HG03135 (cell line): ENCODE data around the gene OR4D2.
"Not testable (repeated sequence)": the region's sequence is repeated elsewhere in the genome, so short reads cannot be mapped to it uniquely, and the experiment has no call there.

Experiments used
- ATAC-seq: cut with Tn5 transposase; IDR thresholded peaks from one replicate; pipeline ENCODE4 v1.9.1; 2021; ENCODE audit warnings: mild to moderate bottlenecking, moderate library complexity; ENCODE audit not compliant: unreplicated experiment

OR4D2 gene

GRCh38 chr17:58166682-58167081 lies at the start of gene OR4D2:
Gene OR4D2 (plus strand): TSS chr17:58166982. CDS start chr17:58169656, 2,674 bp downstream.
- no peak for ATAC-seq

GRCh38 chr17:58117382-58117781 lies 49.4 kb upstream of the OR4D2 start:
- no peak for ATAC-seq

GRCh38 chr17:58119491-58119890 lies 47.3 kb upstream of the OR4D2 start:
- no peak for ATAC-seq

DNA sequence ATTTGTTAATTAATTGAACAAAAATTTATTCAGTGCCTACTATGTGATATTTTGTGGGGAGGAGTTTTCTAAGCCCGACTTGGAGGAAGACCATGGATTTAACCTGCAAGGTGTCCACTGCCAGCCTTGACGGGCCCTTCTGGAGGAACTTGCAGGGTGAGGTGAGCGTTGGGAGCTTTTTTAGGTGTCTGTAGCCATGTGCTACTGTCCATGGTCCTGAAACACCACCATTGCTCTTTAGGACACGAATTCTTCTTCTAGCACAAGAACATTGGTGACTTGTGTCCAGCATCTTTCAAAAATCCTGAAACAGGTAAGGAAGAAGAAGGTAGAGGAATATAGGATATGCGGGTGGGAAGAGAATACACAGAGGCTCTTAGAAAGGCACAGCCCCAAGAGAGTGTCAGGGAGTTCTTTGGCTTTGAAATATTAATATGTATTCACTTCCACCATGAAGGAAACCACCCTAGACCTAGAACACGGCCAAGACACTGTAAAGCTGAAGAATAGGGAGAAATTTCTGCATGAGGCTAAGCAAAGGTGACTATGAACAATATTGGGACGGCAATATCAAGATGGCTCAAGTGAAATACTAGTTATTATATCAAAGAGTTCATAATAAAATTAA lies 46.5 kb upstream of the OR4D2 start:
- no peak for ATAC-seq

DNA sequence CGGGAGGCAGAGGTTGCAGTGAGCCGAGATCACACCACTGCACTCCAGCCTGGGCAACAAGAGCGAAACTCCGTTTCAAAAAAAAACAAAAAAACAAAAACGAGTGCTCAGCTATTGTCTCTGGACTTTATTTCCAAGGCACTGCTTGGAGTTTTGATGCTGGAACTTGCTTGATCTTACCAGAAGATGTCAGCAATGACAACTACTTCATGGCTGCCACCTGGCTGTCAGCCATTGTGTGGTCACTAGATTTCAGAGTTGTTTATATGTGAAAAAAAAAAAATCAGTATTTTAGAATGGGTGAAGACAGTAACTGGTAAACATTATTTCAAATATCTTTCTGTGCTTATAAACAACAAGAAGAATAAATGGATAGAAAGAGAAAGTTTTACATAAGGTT lies 44.9 kb upstream of the OR4D2 start:
- no peak for ATAC-seq

GRCh38 chr17:58127846-58128245 lies 38.9 kb upstream of the OR4D2 start:
- ATAC-seq, result no peak

GRCh38 chr17:58132697-58133096 lies 34.1 kb upstream of the OR4D2 start:
- not testable (repeated sequence) for ATAC-seq

GRCh38 chr17:58136669-58137279 lies 30.0 kb upstream of the OR4D2 start:
- no peak for ATAC-seq

DNA sequence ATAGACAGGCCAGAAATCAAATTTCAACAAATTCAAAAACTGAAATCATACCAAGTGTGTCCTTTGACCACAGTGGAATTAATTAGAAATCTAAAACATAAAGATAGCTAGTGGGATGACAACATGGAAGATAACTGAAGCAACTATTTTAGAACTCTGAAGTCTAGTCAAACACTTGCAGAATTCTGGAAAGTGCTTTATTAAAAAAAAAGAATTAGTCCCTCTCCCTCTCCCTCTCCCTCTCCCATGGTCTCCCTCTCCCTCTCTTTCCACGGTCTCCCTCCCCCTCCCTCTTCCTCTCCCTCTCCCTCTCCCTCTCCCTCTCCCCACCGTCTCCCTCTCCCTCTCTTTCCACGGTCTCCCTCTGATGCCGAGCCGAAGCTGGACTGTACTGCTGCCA lies 25.3 kb upstream of the OR4D2 start:
- ATAC-seq, result no peak

DNA sequence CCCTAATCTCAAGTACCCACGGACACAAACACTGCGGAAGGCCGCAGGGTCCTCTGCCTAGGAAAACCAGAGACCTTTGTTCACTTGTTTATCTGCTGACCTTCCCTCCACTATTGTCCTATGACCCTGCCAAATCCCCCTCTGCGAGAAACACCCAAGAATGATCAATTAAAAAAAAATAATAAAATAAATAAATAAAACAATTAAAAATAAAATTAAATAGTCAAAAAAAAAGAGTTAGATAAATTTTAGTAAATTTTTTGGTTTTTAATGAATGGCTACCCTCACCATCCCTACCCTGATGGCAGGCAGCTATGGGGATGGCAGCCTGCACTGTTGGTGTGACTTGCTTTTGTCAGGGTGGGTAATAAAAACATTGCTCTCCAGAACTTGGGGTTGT lies 23.4 kb upstream of the OR4D2 start:
- ATAC-seq, result not testable (repeated sequence)

- ATAC-seq, result no peak
Observed at GRCh38 chr17:58144801-58145200, 22.0 kb upstream of the OR4D2 start.

- ATAC-seq, result no peak
Observed at GRCh38 chr17:58147930-58148434, 18.8 kb upstream of the OR4D2 start, which contains the start of gene OR4D1. Gene OR4D1 (plus strand): TSS chr17:58148384. CDS start chr17:58155154, 6,770 bp downstream.

DNA sequence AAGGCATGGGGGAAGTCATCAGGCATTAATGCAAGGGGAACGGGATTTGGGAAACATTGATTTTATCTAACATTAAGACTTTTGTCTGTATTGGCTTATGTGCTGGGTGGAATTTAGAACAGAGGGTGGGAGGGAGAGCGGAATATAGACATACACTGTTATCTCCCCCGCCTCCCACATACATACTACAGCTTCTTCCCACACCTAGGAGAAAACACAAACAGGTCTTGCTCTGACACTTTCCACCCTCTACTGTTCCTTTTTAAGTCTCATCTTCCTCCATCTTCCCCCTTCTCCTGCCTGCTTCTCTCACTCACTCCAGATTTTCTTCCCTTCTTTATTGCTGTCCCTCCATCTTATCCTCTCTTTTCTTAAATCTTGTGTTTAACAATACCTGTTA lies 18.2 kb upstream of the OR4D2 start:
- ATAC-seq, result no peak

GRCh38 chr17:58150394-58150793 lies 16.4 kb upstream of the OR4D2 start:
- no peak for ATAC-seq

DNA sequence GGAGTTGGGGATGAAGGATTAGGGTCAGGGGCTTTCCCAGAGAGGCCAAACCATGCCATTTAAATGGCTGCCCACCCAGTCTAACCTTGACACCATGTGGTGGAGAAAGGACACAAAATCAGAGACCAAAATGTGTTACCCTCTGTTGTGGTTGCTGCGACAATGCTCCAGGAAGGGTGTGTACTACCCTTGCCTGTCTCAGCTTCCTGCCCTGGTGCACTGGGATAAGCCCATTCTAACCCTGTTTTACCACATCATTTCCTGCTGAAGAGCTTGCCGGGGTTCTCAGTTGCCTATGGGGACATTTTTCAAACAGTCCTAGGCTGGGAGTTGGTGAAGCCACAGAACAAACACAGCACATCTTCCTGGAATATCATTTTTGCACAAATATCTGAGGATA lies 13.7 kb upstream of the OR4D2 start:
- ATAC-seq, result no peak

GRCh38 chr17:58153671-58154070 lies 13.1 kb upstream of the OR4D2 start:
- no peak for ATAC-seq

DNA sequence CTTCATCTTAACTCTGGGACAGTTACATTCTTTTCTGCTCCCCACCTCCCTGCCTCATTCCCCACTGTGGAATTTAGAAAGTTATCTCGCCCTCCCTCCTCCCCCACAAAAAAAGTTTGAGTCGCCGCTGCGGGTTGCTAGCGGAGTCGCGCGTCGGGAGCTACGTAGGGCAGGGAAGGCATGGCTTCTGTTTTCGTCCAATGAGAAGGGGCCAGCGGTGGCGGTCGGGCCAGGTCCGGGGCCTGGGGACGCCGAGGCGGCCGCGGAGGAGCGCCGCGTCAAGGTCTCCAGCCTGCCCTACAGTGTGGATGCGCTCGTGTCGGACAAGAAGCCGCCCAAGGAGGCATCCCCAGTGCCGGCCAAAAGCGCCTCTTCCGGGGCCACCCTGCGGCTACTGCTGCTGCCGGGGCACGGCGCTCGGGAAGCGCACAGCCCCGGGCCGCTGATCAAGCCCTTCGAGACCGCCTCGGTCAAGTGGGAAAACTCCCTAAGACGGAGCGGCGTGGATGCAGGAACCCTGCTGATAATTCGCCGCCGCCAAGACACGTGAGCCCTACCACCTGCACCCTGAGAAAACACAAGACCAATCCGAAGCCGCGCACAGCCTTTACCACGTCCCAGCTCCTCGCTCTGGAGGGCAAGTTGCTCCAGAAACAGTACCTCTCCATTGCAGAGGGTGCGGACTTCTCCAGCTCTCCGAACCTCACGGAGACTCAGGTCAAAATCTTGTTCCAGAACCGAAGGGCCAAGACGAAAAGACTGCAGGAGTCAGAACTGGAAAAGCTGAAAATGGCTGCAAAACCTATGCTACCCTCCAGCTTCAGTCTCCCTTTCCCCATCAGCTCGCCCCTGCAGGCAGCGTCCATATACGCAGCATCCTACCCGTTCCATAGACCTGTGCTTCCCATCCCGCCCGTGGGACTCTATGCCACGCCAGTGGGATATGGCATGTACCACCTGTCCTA lies 9.7 kb upstream of the OR4D2 start:
- ATAC-seq, result no peak

GRCh38 chr17:58158181-58158580 lies 8.6 kb upstream of the OR4D2 start:
- no peak for ATAC-seq

- no peak for ATAC-seq
Observed at GRCh38 chr17:58161566-58161965, 5.2 kb upstream of the OR4D2 start.

- no peak for ATAC-seq
Observed at GRCh38 chr17:58165981-58166380, 801 bp upstream of the OR4D2 start.

GRCh38 chr17:58170622-58171021 lies 3.8 kb downstream of the OR4D2 start:
- no peak for ATAC-seq
